Ovary (tissue), 3 donors: Measurements from ENCODE around the gene RNF114.

Experiments used
- EP300 ChIP-seq: sonication (generic); formaldehyde crosslinking; IDR thresholded peaks from one replicate; pipeline ENCODE4 v1.6.1; 2017; ENCODE audit warnings: antibody characterized with exemption
- TF ChIP-seq, protein P1 (sequence below), 3 donors: fragments of 450-650 bp in 2 of 3; fragments of 200-600 bp in 1 of 3; IDR thresholded peaks; one replicate each; pipeline versions ENCODE4 v1.5.1 to v1.8.0; 2016 to 2022; ENCODE audit warnings: antibody characterized with exemption in 3 of 3, mild to moderate bottlenecking in 1 of 3
- donor health status: DM: no; HTN: no; CAD: no.

DNA sequence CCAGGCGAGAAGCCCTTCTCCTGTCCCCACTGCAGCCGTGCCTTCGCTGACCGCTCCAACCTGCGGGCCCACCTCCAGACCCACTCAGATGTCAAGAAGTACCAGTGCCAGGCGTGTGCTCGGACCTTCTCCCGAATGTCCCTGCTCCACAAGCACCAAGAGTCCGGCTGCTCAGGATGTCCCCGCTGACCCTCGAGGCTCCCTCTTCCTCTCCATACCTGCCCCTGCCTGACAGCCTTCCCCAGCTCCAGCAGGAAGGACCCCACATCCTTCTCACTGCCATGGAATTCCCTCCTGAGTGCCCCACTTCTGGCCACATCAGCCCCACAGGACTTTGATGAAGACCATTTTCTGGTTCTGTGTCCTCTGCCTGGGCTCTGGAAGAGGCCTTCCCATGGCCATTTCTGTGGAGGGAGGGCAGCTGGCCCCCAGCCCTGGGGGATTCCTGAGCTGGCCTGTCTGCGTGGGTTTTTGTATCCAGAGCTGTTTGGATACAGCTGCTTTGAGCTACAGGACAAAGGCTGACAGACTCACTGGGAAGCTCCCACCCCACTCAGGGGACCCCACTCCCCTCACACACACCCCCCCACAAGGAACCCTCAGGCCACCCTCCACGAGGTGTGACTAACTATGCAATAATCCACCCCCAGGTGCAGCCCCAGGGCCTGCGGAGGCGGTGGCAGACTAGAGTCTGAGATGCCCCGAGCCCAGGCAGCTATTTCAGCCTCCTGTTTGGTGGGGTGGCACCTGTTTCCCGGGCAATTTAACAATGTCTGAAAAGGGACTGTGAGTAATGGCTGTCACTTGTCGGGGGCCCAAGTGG, 51.9 kb downstream of the RNF114 start:
- TF ChIP-seq, protein P1, sequence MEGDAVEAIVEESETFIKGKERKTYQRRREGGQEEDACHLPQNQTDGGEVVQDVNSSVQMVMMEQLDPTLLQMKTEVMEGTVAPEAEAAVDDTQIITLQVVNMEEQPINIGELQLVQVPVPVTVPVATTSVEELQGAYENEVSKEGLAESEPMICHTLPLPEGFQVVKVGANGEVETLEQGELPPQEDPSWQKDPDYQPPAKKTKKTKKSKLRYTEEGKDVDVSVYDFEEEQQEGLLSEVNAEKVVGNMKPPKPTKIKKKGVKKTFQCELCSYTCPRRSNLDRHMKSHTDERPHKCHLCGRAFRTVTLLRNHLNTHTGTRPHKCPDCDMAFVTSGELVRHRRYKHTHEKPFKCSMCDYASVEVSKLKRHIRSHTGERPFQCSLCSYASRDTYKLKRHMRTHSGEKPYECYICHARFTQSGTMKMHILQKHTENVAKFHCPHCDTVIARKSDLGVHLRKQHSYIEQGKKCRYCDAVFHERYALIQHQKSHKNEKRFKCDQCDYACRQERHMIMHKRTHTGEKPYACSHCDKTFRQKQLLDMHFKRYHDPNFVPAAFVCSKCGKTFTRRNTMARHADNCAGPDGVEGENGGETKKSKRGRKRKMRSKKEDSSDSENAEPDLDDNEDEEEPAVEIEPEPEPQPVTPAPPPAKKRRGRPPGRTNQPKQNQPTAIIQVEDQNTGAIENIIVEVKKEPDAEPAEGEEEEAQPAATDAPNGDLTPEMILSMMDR (IDR thresholded peaks at IDR 0.05): no peak
- no peak for TF ChIP-seq EP300
